Esophagus muscularis mucosa (tissue), 3 donors: ENCODE measurements around the gene STOM.

Source experiments
- CTCF ChIP-seq, 3 experiments: fragments of 200-600 bp in 2 of 3; fragments of 450-650 bp in 1 of 3; sonication (generic) in 2 of 3; IDR thresholded peaks; one replicate each; pipeline ENCODE4 v1.5.1; 2017 to 2019; ENCODE audit warnings: antibody characterized with exemption in 3 of 3, mild to moderate bottlenecking in 2 of 3, moderate library complexity in 1 of 3
- POLR2A ChIP-seq: fragments of 450-650 bp; IDR thresholded peaks from one replicate; pipeline ENCODE4 v1.6.1; 2017; ENCODE audit warnings: antibody characterized with exemption, moderate library complexity, mild to moderate bottlenecking, low read depth

DNA sequence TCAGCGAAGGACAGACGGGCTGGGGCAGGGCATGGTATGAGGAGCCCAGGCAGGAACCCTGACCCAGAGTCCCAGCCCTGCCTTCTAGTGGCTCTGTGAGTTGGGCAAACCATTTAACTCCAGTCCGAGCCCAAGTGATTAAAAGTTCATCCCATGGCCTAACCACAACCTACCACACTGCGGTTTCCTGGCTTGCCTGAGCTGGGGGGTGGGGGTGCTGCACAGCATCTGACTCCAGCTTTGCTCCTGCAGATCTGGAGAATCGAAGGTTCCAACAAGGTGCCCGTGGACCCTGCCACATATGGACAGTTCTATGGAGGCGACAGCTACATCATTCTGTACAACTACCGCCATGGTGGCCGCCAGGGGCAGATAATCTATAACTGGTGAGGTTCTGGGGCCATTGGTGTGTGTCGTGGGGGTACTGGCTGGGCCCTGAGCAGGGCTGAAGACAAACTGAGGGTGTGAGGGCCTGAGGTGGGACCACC, 49.0 kb downstream of the STOM start:
- no peak for TF ChIP-seq CTCF (IDR thresholded peaks at IDR 0.05)
- TF ChIP-seq POLR2A, result no peak
